SK-N-SH treated with all-trans-retinoic acid at 6 μM for 48 hours (cell line): ENCODE results near the gene PHKA2.

Source experiments
- ATAC-seq: fragments of 200-7000 bp; cut with Tn5 transposase; 3 replicates; pipeline ENCODE4 v1.9.1; 2020; ENCODE audit warnings: mild to moderate bottlenecking, moderate library complexity
- ARNTL ChIP-seq: fragments of 450-650 bp; formaldehyde crosslinking; IDR thresholded peaks from 2 replicates; pipeline ENCODE4 v1.5.0; 2020; ENCODE audit warnings: low read depth, mild to moderate bottlenecking, moderate library complexity, borderline replicate concordance
- BACH2 ChIP-seq: fragments of 250-450 bp; sonication (Bioruptor Pico); IDR thresholded peaks from 2 replicates; pipeline ENCODE4 v1.9.0; 2021; ENCODE audit warnings: mild to moderate bottlenecking, borderline replicate concordance
- CSDC2 ChIP-seq: fragments of 250-450 bp; sonication (Bioruptor Pico); IDR thresholded peaks from 2 replicates; pipeline ENCODE4 v1.5.0; 2020; ENCODE audit warnings: mild to moderate bottlenecking, moderate library complexity
- ESRRG ChIP-seq: fragments of 250-450 bp; sonication (Bioruptor Pico); IDR thresholded peaks from 2 replicates; pipeline ENCODE4 v1.6.1; 2021; ENCODE audit warnings: mild to moderate bottlenecking
- GLIS3 ChIP-seq: fragments of 250-450 bp; sonication (Bioruptor Pico); IDR thresholded peaks from 2 replicates; pipeline ENCODE4 v1.5.0; 2020; ENCODE audit warnings: mild to moderate bottlenecking, moderate library complexity
- ISL1 ChIP-seq: fragments of 250-450 bp; sonication (Bioruptor Pico); IDR thresholded peaks from 2 replicates; pipeline ENCODE4 v2.1.2; 2022; ENCODE audit warnings: mild to moderate bottlenecking, moderate library complexity
- OSR1 ChIP-seq: fragments of 250-450 bp; sonication (Bioruptor Pico); IDR thresholded peaks from 2 replicates; pipeline ENCODE4 v1.8.0; 2022; ENCODE audit warnings: moderate library complexity, mild to moderate bottlenecking, inconsistent platforms
- PPARA ChIP-seq: fragments of 250-450 bp; sonication (Bioruptor Pico); IDR thresholded peaks from 2 replicates; pipeline ENCODE4 v1.5.0; 2020; ENCODE audit warnings: mild to moderate bottlenecking, borderline replicate concordance
- SNAI2 ChIP-seq: fragments of 250-450 bp; sonication (Bioruptor Pico); IDR thresholded peaks from 2 replicates; pipeline ENCODE4 v1.5.0; 2020; ENCODE audit warnings: mild to moderate bottlenecking, moderate library complexity
- TCF4 ChIP-seq: fragments of 250-450 bp; sonication (Bioruptor Pico); IDR thresholded peaks from 2 replicates; pipeline ENCODE4 v1.8.0; 2021; ENCODE audit warnings: mild to moderate bottlenecking, moderate library complexity, borderline replicate concordance
- TOX ChIP-seq: fragments of 250-450 bp; sonication (Bioruptor Pico); IDR thresholded peaks from 2 replicates; pipeline ENCODE4 v1.8.0; 2021; ENCODE audit warnings: mild to moderate bottlenecking, moderate library complexity, borderline replicate concordance
- ZC3H10 ChIP-seq: fragments of 250-450 bp; sonication (Bioruptor Pico); IDR thresholded peaks from 2 replicates; pipeline ENCODE4 v1.5.1; 2021; ENCODE audit warnings: mild to moderate bottlenecking, moderate library complexity
- ZFP3 ChIP-seq: fragments of 250-450 bp; sonication (Bioruptor Pico); IDR thresholded peaks from 2 replicates; pipeline ENCODE4 v1.5.0; 2020; ENCODE audit warnings: mild to moderate bottlenecking, moderate library complexity
- ZNF565 ChIP-seq: fragments of 450-650 bp; formaldehyde crosslinking; conservative IDR thresholded peaks from 2 replicates; pipeline ENCODE4 v1.5.0; 2020; ENCODE audit warnings: low read depth, mild to moderate bottlenecking, moderate library complexity
- ZNF70 ChIP-seq: fragments of 450-650 bp; formaldehyde crosslinking; IDR thresholded peaks from 2 replicates; pipeline ENCODE4 v1.5.0; 2020; ENCODE audit warnings: mild to moderate bottlenecking, moderate library complexity
- TF ChIP-seq, protein P1 (sequence below): fragments of 250-450 bp; sonication (Bioruptor Pico); IDR thresholded peaks from 2 replicates; pipeline ENCODE4 v1.5.1; 2021; ENCODE audit warnings: mild to moderate bottlenecking, moderate library complexity
- TF ChIP-seq, protein P2 (sequence below): fragments of 250-450 bp; sonication (Bioruptor Pico); IDR thresholded peaks from 2 replicates; pipeline ENCODE4 v1.8.0; 2020; ENCODE audit warnings: mild to moderate bottlenecking, moderate library complexity, borderline replicate concordance
- TF ChIP-seq, protein P3 (sequence below): fragments of 250-450 bp; sonication (Bioruptor Pico); IDR thresholded peaks from 2 replicates; pipeline ENCODE4 v1.8.0; 2021; ENCODE audit warnings: low read depth, mild to moderate bottlenecking, moderate library complexity, borderline replicate concordance
- TF ChIP-seq, protein P4 (sequence below): fragments of 250-450 bp; sonication (Bioruptor Pico); IDR thresholded peaks from 2 replicates; pipeline ENCODE4 v1.5.1; 2020; ENCODE audit warnings: low read depth, mild to moderate bottlenecking, moderate library complexity

PHKA2 gene, protein sequence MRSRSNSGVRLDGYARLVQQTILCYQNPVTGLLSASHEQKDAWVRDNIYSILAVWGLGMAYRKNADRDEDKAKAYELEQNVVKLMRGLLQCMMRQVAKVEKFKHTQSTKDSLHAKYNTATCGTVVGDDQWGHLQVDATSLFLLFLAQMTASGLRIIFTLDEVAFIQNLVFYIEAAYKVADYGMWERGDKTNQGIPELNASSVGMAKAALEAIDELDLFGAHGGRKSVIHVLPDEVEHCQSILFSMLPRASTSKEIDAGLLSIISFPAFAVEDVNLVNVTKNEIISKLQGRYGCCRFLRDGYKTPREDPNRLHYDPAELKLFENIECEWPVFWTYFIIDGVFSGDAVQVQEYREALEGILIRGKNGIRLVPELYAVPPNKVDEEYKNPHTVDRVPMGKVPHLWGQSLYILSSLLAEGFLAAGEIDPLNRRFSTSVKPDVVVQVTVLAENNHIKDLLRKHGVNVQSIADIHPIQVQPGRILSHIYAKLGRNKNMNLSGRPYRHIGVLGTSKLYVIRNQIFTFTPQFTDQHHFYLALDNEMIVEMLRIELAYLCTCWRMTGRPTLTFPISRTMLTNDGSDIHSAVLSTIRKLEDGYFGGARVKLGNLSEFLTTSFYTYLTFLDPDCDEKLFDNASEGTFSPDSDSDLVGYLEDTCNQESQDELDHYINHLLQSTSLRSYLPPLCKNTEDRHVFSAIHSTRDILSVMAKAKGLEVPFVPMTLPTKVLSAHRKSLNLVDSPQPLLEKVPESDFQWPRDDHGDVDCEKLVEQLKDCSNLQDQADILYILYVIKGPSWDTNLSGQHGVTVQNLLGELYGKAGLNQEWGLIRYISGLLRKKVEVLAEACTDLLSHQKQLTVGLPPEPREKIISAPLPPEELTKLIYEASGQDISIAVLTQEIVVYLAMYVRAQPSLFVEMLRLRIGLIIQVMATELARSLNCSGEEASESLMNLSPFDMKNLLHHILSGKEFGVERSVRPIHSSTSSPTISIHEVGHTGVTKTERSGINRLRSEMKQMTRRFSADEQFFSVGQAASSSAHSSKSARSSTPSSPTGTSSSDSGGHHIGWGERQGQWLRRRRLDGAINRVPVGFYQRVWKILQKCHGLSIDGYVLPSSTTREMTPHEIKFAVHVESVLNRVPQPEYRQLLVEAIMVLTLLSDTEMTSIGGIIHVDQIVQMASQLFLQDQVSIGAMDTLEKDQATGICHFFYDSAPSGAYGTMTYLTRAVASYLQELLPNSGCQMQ

DNA sequence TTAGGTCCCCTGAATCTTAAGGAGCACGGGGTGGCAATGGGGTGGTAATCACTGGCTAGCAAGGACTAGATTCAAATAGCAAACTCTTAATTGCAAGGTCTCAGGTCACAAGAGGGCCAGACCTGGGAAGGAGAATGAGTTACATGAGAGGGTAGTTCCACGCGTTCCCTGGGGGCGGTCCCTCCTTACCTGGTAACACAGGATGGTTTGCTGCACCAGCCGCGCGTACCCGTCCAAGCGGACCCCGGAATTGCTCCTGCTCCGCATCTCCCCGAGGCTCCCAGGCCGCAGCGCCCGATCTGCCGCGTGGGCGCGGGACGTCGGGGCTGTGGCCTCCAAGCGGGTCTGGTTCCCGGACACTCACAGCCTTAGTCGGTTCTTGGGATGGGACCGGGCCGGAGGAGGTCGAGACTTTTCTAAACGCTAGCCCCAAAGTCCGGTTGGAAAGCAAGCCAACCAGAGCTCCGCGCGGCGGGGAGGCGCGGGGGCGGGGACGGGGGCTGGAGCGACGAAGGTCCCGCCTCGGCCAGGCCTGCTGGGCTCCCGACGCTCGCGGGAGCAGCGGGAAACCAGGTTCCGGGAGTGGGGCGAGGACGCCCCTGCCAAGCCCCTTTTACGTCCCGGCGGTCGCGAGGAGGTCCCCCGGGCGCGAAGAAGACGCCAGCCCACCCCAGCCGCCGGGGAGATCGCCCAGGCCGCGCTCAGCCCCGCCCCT is at the start of gene PHKA2:
TSS of gene PHKA2 (minus strand) at position 449 of the 715 bp plus-strand sequence. CDS start at position 267, 182 bp downstream.
- peak; percentile 83 for ATAC-seq
- no peak for TF ChIP-seq CSDC2 (CRISPR knock-in tag)
- TF ChIP-seq, protein P1, sequence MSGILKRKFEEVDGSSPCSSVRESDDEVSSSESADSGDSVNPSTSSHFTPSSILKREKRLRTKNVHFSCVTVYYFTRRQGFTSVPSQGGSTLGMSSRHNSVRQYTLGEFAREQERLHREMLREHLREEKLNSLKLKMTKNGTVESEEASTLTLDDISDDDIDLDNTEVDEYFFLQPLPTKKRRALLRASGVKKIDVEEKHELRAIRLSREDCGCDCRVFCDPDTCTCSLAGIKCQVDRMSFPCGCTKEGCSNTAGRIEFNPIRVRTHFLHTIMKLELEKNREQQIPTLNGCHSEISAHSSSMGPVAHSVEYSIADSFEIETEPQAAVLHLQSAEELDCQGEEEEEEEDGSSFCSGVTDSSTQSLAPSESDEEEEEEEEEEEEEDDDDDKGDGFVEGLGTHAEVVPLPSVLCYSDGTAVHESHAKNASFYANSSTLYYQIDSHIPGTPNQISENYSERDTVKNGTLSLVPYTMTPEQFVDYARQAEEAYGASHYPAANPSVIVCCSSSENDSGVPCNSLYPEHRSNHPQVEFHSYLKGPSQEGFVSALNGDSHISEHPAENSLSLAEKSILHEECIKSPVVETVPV (CRISPR knock-in tag), result no peak
- TF ChIP-seq BACH2 (CRISPR knock-in tag), result no peak
- no peak for TF ChIP-seq ZFP3
- TF ChIP-seq, protein P2, sequence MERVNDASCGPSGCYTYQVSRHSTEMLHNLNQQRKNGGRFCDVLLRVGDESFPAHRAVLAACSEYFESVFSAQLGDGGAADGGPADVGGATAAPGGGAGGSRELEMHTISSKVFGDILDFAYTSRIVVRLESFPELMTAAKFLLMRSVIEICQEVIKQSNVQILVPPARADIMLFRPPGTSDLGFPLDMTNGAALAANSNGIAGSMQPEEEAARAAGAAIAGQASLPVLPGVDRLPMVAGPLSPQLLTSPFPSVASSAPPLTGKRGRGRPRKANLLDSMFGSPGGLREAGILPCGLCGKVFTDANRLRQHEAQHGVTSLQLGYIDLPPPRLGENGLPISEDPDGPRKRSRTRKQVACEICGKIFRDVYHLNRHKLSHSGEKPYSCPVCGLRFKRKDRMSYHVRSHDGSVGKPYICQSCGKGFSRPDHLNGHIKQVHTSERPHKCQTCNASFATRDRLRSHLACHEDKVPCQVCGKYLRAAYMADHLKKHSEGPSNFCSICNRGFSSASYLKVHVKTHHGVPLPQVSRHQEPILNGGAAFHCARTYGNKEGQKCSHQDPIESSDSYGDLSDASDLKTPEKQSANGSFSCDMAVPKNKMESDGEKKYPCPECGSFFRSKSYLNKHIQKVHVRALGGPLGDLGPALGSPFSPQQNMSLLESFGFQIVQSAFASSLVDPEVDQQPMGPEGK (CRISPR knock-in tag), result no peak
- TF ChIP-seq ISL1 (CRISPR knock-in tag), result no peak
- TF ChIP-seq SNAI2 (CRISPR knock-in tag), result no peak
- no peak for TF ChIP-seq PPARA (CRISPR knock-in tag)
- TF ChIP-seq OSR1, result no peak
- TF ChIP-seq, protein P3, sequence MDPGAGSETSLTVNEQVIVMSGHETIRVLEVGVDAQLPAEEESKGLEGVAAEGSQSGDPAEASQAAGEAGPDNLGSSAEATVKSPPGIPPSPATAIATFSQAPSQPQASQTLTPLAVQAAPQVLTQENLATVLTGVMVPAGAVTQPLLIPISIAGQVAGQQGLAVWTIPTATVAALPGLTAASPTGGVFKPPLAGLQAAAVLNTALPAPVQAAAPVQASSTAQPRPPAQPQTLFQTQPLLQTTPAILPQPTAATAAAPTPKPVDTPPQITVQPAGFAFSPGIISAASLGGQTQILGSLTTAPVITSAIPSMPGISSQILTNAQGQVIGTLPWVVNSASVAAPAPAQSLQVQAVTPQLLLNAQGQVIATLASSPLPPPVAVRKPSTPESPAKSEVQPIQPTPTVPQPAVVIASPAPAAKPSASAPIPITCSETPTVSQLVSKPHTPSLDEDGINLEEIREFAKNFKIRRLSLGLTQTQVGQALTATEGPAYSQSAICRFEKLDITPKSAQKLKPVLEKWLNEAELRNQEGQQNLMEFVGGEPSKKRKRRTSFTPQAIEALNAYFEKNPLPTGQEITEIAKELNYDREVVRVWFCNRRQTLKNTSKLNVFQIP (CRISPR knock-in tag), result no peak
- no peak for TF ChIP-seq ARNTL (CRISPR knock-in tag)
- no peak for TF ChIP-seq TOX (CRISPR knock-in tag)
- TF ChIP-seq ESRRG (CRISPR knock-in tag), result no peak
- TF ChIP-seq GLIS3, result no peak

DNA sequence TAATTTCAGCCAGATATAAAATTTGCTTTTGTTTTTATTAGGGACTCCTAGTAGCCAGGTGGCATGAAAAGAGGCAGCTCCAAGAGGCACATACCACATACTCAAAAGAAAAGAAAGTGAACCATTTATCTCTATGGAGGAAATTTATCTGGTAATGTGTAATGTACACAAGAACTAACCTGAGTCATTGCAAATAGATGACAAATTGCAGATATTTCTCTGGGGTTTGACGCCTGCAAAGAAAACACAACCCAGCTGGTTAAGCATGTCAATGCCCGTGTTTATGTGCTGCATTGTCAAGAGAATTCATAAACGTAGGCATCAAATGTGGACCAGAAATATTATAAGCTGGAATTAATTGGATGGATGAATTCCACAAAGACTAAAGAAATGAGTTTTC is 46.9 kb upstream of the PHKA2 start:
- TF ChIP-seq ESRRG (CRISPR knock-in tag), result no peak
- no peak for TF ChIP-seq ZFP3
- TF ChIP-seq ARNTL (CRISPR knock-in tag), result no peak
- TF ChIP-seq, protein P4, sequence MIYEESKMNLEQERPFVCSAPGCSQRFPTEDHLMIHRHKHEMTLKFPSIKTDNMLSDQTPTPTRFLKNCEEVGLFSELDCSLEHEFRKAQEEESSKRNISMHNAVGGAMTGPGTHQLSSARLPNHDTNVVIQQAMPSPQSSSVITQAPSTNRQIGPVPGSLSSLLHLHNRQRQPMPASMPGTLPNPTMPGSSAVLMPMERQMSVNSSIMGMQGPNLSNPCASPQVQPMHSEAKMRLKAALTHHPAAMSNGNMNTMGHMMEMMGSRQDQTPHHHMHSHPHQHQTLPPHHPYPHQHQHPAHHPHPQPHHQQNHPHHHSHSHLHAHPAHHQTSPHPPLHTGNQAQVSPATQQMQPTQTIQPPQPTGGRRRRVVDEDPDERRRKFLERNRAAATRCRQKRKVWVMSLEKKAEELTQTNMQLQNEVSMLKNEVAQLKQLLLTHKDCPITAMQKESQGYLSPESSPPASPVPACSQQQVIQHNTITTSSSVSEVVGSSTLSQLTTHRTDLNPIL (CRISPR knock-in tag), result no peak
- TF ChIP-seq, protein P2 (CRISPR knock-in tag), result no peak
- TF ChIP-seq ZNF565 (CRISPR knock-in tag), result no peak
- TF ChIP-seq ZNF70 (CRISPR knock-in tag), result no peak
- no peak for TF ChIP-seq TCF4 (CRISPR knock-in tag)
- TF ChIP-seq SNAI2 (CRISPR knock-in tag), result no peak
- TF ChIP-seq ZC3H10 (CRISPR knock-in tag), result no peak
- TF ChIP-seq, all 23 proteins: peak for 0
- no peak for ATAC-seq
